Central memory CD4-positive, alpha-beta T cell (primary cell): ENCODE data around the gene FLNC.

Experiments used
- DNase-seq: peaks from one replicate; pipeline ENCODE4 v3.0.0; 2022
- total RNA-seq, 3 experiments: gene quantifications; one replicate each; lab custom pipeline; 2026; lab: John Stamatoyannopoulos, UW

The FLNC gene
- total RNA-seq = 0 to 0.32 (median 0.11) reads per million in 3 experiments

- peak; percentile 17 for DNase-seq
Observed at GRCh38 chr7:128830231-128831177, at the start of gene FLNC. FLNC (plus strand) TSS chr7:128830406; CDS start chr7:128830638, 232 bp downstream.

- DNase-seq = no peak
Observed at GRCh38 chr7:128781126-128781525, 49.1 kb upstream of the FLNC start.

DNA sequence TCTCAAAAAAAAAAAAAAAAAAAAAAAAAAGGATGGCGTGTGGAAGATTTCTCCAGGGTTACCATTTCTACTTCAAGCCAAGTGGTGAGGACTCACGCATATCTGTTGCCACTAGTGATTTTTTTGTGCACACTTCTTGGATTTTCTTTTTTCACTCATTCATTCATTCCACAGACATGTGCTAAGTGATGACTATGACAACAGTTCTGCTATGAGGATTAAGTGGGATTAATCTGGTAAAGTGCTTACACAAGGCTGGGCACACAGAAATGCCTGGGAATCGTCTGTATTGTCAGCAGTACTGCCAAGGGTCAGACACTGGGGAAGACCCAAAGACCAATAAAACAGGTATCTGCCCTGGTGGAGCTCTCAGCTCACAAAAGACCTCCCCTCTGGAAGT, 48.4 kb upstream of the FLNC start:
- no peak for DNase-seq

- DNase-seq = no peak
Observed at GRCh38 chr7:128783143-128783861, 46.9 kb upstream of the FLNC start.

DNA sequence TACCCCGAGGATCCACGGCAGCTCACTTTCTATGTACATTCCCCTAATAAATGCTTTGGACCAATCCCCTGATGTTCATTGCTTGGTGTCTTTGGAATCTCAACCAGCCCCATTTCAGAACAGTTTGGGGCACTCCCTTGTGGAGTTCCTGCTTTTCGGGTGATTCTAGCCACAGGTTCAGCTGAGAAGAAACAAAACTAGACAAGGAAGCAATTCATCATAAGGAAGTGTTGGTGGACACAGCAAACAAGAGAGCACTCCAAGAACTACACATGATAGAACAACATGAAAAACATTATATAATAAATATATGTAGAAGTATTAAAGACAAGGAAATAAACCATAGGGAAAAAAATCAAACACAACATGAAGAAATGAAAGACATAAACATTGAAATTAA, 44.5 kb upstream of the FLNC start:
- no peak for DNase-seq

GRCh38 chr7:128788446-128789412, 41.5 kb upstream of the FLNC start:
- no peak for DNase-seq

DNA sequence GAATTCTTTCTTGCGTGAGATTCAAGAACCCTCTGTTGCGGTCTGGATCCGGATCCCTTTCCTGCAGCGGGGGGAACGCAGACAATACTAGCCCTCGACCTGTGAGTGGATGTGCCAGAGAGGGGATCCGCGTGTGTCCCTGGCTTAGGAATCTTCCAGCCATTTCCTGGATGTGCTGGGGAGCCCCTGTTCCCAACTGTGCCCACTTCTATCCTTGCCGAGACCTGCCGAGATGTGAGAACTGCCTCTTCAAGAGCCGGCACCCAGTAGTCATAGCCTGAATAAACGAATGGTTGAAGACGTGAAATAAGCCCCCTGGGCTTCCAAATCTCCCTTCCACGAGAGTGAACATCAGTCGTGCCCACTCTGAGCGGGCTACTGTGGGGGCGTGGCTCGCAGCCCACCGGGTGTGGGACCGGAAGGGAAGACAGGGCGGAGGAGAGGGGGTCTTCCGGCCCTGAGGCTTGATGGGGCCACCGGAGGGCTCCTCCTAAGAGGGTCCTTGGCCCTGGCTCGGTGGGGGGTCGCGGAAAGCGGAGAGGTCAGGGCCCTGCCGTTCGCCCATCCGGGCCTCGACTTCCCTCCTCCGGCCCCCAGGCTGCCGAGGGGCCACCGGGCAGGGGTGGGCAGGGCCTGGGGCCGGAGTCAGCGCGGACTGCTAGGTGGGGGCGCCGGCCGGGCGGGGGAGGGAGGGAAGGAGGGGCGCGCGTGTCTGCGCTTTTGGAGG, 39.7 kb upstream of the FLNC start:
- no peak for DNase-seq

- DNase-seq = peak; percentile 76
Observed at GRCh38 chr7:128791121-128791971, 38.9 kb upstream of the FLNC start, which contains the start of gene CCDC136. CCDC136 (plus strand) TSS chr7:128791968; CDS start chr7:128792412, 444 bp downstream.

GRCh38 chr7:128791972-128792327, 38.3 kb upstream of the FLNC start:
- DNase-seq = no peak

DNA sequence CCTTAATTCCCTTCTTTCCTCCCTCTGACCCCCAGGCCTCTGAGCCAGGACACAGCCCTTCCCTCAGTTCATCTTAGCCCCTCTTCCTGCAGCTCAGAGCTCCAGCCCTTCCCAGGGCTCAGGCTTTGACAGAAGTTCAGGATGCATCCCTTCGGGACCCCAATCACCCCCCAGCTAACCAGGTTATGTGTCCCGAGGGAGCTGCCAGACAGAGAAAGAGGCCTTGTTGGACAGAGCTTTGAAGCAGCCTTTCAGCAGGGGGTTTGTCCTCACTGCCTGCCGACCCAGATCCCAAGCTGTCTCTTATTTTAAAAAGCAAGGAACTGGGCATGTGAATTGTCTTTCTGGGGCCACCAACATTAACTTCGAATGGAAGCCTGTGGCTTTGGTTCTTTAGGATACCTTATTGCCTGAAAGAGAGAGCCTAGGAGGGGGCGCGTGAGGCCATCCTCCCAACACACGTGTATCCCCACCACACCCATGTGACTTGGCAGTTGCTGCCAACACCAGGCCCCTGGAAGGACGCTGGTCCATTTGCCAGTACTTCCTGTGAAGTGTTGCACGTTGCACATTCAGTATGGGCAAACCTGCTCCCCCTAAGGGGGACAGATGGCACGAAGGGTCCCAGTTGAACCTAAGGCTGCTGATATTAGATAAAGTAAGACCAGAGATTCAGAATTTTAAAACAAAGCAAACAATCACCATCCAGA, 37.6 kb upstream of the FLNC start:
- DNase-seq = no peak

- DNase-seq = no peak
Observed at GRCh38 chr7:128793181-128793547, 37.0 kb upstream of the FLNC start.

DNA sequence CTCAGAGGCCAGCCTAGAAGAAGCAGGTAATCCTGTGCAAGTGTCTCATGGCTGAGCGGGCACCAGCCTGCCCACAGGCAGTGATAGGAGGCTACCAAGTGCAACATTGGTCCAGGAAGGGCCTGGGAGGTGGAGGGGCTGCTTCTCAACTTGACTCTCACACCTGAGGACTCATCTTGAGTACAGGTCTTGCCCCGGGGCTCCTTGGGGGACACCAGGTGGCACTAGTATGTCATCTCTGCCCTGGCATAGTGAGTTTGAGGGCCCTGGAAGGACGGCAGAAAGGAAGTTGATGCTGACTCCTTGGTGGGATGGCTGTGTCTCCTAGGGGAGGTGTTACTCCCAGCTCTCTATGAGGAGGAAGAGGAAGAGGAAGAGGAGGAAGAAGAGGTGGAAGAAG, 36.2 kb upstream of the FLNC start:
- no peak for DNase-seq

DNA sequence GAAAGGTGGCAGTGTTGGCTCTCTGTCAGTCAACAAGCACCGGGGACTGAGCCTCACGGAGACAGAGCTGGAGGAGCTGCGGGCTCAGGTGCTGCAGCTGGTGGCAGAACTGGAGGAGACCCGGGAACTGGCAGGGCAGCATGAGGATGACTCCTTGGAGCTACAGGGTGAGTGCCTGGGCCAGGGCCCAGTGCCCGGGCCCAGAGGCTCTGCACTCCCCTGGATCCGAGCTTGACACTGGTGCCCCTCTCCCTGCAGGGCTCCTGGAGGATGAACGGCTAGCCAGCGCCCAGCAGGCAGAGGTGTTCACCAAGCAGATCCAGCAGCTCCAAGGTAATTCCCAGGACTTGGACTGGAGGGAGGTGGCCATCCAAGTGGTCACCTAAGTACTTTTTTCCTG, 35.8 kb upstream of the FLNC start:
- no peak for DNase-seq

GRCh38 chr7:128795129-128795528, 35.1 kb upstream of the FLNC start:
- no peak for DNase-seq

- no peak for DNase-seq
Observed at GRCh38 chr7:128796327-128796726, 33.9 kb upstream of the FLNC start.

DNA sequence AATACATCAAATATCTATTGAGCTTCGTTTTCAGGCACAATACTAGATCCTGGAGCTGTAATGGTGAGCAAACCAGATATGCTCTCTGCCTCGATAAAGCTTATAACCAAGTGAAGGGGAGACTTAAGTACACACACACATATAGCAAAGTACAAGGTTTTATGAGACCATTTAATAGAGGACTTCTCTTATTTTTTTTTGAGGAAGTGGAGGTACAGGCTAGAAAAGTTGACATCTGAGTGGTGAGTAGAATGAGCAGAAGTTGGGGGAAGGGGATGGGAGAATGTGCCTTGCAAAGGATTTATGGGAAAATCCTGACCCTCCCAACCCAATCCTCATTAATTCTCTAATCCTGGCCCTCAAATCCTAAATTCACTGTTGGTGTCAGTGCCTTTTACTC, 30.8 kb upstream of the FLNC start:
- no peak for DNase-seq

DNA sequence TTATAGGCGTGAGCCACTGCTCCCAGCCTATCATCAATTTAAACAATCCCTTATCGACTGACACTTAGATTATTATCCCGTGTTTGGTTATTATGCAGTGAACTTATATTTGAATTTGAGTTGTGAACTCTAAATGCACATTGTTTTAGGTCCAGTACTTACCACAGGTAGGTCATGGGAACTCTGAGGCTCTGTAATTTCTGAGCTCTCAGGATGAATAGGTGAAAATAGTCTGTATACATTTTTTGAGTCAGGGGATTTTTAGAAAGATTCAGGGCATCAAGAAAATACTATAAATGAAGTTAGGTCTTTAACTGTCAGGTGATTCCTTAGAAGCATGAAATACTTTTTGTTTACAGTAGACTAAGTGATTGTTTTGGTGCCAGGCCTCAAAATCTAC, 29.6 kb upstream of the FLNC start:
- DNase-seq = no peak

DNA sequence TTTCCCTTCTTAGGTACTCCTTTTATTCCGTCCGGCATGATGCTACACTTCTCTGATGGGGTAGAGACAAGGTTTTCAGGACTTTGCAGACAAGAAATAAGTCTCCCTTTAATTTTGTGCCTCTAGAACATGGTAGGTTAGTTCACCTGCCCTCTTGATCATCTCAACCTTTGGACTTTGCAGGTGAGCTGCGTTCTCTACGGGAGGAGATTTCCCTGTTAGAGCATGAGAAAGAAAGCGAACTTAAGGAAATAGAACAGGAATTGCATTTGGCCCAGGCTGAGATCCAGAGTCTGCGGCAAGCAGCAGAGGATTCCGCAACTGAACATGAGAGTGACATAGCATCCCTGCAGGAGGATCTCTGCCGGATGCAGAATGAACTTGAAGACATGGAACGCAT, 29.2 kb upstream of the FLNC start:
- DNase-seq = no peak

DNA sequence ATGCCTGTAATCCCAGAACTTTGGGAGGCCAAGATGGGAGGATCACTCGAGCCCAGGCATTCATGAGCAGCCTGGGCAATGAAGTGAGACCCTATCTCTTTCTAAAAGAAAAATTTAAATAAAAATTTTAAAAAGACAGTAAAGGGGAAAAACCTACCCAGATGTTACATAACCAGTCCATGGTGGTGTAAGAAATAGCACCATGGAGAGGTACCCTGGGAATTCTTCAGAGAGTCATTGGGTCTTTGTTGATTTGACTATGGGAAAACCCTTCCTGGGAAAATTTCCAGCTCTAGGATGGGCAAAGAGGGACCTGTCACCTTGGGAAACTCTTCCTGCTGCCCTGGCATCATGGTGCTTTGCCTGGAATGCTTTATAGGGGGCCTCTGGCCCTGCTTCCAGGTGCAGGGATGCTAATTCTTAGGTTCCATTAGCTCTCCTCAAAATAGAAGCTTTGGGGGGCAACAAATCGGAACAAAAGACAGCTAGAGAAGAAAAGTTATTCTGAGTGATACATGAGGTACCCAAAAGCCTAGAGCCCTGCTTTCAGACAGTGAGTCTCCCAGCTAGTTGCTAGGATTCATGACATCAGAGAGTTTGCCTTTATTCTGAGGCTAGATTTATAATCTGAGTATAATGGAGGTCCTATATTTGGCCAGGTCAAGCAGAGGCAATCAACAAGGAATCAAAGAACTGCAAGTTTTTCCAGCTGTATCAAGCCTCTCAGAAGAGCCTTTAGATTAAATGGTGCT, 28.4 kb upstream of the FLNC start:
- DNase-seq = no peak

- no peak for DNase-seq
Observed at GRCh38 chr7:128804484-128804883, 25.7 kb upstream of the FLNC start.
